ENCODE data around the gene DTNBP1. TPM values are rescaled to one million over a fixed set of nuclear protein-coding genes. Genes with fewer than 3 reads are reported as not detected.
A peak's percentile ranks its signal among the peaks of the same experiment; 100 is the strongest.

DTNBP1 gene
- total RNA-seq, 1 experiment from 2014 or later = 7.5 TPM

GRCh38 chr6:15515226-15515625, 147.6 kb downstream of the DTNBP1 start:
- DNase-seq (ENCODE audit: low spot score) = no peak

- no peak for DNase-seq (ENCODE audit: low spot score)
These were observed 148.8 kb downstream of the DTNBP1 start for GRCh38 chr6:15513801-15514711.

GRCh38 chr6:15513131-15513771, 149.6 kb downstream of the DTNBP1 start:
- DNase-seq (ENCODE audit: low spot score) = no peak

- DNase-seq (ENCODE audit: low spot score) = no peak
These were observed 150.1 kb downstream of the DTNBP1 start for GRCh38 chr6:15512721-15513120.

- DNase-seq (ENCODE audit: low spot score) = no peak
These were observed 150.7 kb downstream of the DTNBP1 start for GRCh38 chr6:15512126-15512525.

GRCh38 chr6:15511248-15512125, 151.3 kb downstream of the DTNBP1 start:
- no peak for DNase-seq (ENCODE audit: low spot score)

- no peak for DNase-seq (ENCODE audit: low spot score)
These were observed 152.1 kb downstream of the DTNBP1 start for GRCh38 chr6:15510536-15511247.

GRCh38 chr6:15510121-15510520, 152.7 kb downstream of the DTNBP1 start:
- no peak for DNase-seq (ENCODE audit: low spot score)

- no peak for DNase-seq (ENCODE audit: low spot score)
These were observed 153.4 kb downstream of the DTNBP1 start for GRCh38 chr6:15509335-15509933.

- no peak for DNase-seq (ENCODE audit: low spot score)
These were observed 153.9 kb downstream of the DTNBP1 start for GRCh38 chr6:15508931-15509330.

- no peak for DNase-seq (ENCODE audit: low spot score)
These were observed 154.4 kb downstream of the DTNBP1 start for GRCh38 chr6:15508441-15508871.

GRCh38 chr6:15507746-15508145, 155.1 kb downstream of the DTNBP1 start:
- no peak for DNase-seq (ENCODE audit: low spot score)

- DNase-seq (ENCODE audit: low spot score) = no peak
These were observed 155.6 kb downstream of the DTNBP1 start for GRCh38 chr6:15507221-15507620.

- DNase-seq (ENCODE audit: low spot score) = no peak
These were observed 156.8 kb downstream of the DTNBP1 start for GRCh38 chr6:15506066-15506465.

- no peak for DNase-seq (ENCODE audit: low spot score)
These were observed 157.3 kb downstream of the DTNBP1 start for GRCh38 chr6:15505463-15505918.

GRCh38 chr6:15504581-15505350, 158.1 kb downstream of the DTNBP1 start:
- peak; percentile 95 for DNase-seq (ENCODE audit: low spot score)

- no peak for DNase-seq (ENCODE audit: low spot score)
These were observed 158.8 kb downstream of the DTNBP1 start for GRCh38 chr6:15504040-15504495.

- no peak for DNase-seq (ENCODE audit: low spot score)
These were observed 159.5 kb downstream of the DTNBP1 start for GRCh38 chr6:15503346-15503680.

- no peak for DNase-seq (ENCODE audit: low spot score)
These were observed 160.1 kb downstream of the DTNBP1 start for GRCh38 chr6:15502446-15503345.
